IPS-18c (cell line): ENCODE data around the gene LTBP2.
"Not testable (repeated sequence)": the region's sequence is repeated elsewhere in the genome, so short reads cannot be mapped to it uniquely, and the experiment has no call there.

Source experiments
- H3K4me3 ChIP-seq: 2 replicates; pipeline ENCODE4 v1.7.0; 2013; ENCODE audit warnings: low read depth, mild to moderate bottlenecking, low read length, moderate library complexity; ENCODE audit not compliant: insufficient read depth
- H3K9me3 ChIP-seq: one replicate; pipeline ENCODE4 v1.6.1; 2013; ENCODE audit warnings: mild to moderate bottlenecking, low read length, moderate library complexity; ENCODE audit not compliant: control insufficient read depth, insufficient read depth

The LTBP2 gene

DNA sequence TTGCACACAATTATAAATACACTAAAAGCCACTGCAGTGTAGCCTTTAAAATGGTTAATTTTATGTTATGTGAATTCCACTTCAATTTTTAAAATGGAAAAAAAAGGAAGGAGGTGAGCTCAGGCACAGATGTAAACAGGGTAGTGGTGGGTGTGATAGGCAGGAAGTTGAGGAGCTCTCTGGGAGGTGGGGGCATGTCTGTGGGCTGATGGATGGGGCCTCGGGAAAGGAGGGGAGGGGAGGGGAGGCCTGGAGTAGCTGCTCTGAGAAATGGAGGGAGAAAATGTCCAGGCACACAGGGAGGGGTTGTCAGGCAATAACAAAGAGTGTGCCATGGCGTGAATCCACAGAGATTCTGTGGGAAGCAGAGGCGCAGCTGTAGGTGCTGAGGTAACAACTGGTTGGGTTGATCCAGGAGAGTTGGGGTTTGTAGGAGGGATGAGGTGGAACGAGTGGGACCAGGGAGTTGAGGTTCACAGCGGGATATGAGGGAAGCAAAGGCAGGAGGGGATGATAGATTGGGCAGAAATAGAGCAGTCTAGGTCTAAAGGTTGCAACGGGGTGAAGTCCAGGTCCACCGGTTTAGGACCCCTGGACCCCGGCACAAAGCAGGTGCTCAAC lies 57.2 kb downstream of the LTBP2 start:
- Histone ChIP-seq H3K4me3 (no peak overlapping the region), H3K9me3 (no peaks in the 10 kb centered on the region)

DNA sequence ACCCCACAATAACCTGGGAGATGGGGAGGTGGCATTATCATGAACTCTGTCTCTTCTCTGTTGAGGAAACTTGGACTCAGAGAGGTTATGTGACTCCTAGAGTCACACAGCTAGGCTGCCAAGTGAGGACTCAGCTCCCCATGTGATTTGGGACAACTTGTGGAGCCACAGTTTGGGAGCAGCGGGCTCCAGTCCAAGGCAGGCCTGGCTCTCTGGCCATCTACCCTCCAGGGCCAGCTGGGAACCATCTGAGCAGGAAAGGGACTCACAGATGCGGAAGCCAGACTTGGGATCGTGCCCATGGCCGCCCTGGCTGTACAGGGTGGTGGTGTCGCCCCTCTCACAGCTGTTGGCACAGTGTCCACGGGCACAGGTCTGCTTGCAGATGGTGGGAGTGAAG lies 59.4 kb downstream of the LTBP2 start:
- H3K9me3 ChIP-seq, result no peaks in the 10 kb centered on the region
- H3K4me3 ChIP-seq, result no peak overlapping the region

DNA sequence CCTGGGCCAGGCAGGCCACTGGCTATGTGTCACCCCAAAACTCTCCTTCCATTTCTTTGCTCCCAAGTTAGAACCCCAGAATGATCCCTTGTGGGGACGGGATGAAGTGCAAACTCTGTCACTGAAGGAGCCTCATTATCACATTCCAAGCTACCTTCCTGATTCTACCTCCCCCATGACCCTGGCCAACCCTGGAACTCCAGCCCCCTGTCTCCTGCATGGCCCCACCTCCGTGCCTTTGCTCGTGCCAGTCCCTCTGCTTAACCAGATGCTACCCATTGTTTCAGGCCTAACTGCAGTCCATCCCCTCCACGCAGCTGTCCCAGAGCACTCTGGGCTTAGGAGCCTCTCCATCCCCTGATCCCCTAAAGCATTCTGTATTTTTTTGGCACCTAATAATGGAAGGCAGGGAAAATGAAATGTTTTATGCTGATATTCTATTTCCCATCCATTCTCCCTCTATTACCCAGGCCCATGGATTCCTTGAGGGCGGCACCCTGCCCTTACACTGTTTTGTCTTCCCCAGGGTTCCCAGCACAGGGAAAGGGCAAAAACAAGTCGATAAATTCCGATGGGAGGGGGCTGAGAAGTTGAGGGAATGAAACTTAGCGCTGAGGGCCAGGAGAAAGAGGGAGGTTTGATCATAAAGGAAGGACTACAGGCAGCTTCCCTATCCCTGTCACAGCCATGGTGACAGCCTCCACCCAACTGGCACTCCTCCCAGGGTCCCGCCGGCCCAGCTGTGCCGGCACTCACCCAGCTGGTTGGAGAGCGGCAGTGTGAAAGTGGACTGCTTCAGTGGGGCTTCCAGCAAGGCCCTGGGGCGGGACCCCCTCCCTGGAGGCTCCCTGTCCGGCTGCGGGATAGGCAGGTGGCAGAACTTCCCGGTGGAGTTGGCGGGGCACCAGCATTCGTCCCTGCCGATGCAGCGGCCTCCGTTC lies 60.3 kb downstream of the LTBP2 start:
- no peaks in the 10 kb centered on the region for H3K9me3 ChIP-seq
- no peak overlapping the region for H3K4me3 ChIP-seq

DNA sequence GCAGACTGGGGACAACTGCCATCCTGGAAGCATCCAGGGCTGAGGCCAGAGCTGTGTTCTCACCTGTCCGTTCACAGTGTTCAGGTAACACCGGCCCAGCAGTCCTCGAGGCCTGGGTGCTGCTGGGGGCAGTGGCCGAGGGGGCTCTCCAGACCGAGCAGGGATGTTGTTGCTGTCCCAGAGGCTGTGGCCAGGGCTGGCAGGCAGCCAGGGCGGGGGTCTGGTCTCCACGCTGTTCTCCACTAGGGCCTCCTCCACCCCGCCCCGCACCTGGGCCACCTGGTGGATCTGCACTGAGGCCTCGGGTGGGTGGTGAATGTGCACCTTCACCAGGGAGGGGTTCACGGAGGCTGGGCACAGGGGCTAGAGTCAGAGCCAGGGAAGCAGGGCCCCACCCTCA lies 61.0 kb downstream of the LTBP2 start:
- H3K4me3 ChIP-seq, result no peak overlapping the region
- H3K9me3 ChIP-seq, result no peaks in the 10 kb centered on the region

DNA sequence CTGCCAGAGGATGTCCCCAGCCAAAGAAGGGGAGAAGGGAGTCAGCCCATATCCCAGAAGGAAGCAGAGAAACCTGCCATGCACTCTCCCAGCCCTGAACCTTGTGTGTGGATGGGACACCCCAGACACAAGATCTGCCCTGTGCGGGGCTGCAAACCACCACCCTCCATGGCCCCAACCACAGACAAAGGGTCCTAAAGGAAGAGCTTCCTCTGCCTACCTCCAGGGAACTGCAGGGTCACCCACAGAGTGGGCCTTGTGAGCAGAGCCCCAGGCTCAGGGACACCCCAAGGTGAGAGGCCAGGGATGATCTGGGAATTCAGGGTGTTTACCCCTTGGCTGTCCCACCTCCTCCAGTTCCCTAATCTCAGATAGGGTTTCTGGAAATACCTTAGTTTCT lies 62.0 kb downstream of the LTBP2 start:
- Histone ChIP-seq H3K4me3 (no peak overlapping the region), H3K9me3 (no peaks in the 10 kb centered on the region)

DNA sequence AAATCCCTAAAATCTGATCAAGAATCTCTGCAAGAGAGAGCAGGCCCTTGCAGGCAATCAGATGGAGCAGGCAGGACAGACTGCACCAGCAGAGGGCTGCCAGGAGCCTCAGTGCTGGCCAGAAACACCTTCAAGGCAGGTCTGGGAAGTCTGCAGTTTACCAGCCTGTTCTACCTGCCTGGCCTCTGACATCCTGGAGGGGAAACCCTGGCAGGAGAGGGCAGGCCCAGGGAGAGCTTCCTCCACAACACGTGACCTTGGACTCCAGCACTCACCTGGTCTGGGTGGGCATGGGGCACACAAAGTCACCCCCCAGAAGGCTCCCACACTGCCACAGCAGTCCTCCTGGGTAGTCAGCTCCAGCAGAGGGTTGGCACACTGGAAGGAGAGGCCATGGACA lies 62.4 kb downstream of the LTBP2 start:
- Histone ChIP-seq H3K9me3 (no peaks in the 10 kb centered on the region), H3K4me3 (no peak overlapping the region)

DNA sequence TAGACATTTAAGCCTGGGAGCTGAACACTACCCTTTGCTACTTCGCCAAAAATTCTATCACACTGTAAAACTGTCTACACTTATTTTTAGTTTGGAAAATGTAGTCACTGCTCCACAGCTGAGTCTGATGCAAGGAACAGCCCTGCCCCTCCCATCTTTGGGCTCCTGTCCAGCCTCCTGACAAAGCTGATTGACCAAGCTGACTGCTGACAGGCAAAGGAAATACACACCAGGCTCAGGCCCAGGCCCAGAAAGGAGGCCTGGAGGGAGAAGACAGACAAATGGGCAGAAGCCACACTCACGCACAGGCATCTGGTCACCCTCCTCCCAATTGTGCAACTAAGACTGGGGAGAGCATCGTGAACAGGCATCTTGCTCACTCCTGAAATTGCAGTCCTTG lies 63.2 kb downstream of the LTBP2 start:
- no peaks in the 10 kb centered on the region for H3K9me3 ChIP-seq
- no peak overlapping the region for H3K4me3 ChIP-seq

DNA sequence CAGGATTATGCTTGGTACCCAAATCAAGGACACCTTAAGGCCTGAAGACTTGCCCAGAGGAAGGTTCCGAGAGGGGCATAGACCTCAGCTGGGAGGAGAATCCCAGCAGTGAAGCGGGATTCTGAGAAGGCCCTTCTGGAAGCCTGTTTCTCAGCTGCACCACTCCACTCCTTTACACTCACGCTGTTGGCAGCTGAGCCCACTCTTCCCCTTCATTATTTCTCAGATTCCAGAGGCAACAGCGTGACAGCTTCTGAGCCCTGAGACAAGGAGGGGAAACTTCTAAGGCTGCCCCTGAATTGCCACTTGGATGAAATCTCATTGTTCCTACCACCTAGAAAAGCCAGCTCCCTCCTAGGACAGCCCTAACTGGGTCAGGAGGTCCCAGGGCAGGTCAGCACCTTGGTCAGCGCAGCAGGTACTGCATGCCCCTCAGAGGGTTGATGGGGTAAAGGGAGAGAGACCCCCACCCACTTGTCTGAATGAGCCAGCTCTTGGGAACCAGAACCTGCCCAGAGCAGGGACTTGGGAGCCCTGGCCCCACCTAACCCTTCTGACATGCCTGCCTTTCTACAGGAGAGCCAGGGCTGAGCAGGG lies 64.6 kb downstream of the LTBP2 start:
- Histone ChIP-seq H3K9me3 (no peaks in the 10 kb centered on the region), H3K4me3 (no peak overlapping the region)

DNA sequence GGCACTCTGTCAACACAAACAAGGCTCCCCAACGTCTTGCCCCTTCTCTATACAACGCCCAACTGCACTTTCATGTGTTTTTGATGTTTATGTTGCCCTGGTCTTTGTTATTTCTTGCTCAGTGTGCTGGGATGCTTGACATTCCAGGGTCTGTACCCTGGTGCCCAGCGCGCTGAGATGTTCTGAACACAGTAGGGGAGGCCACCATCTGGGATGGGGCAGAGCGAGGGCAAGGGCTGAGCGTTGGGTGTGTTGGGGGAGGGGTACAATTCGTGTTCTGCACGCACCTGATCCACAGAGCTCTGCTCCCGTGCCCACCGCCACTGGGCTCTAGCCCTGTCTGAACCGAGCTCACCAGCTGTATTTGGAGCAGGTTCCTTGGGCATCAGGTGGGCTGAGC lies 65.6 kb downstream of the LTBP2 start:
- Histone ChIP-seq H3K9me3 (no peaks in the 10 kb centered on the region), H3K4me3 (no peak overlapping the region; the same call in 1 of the 2 replicates)

DNA sequence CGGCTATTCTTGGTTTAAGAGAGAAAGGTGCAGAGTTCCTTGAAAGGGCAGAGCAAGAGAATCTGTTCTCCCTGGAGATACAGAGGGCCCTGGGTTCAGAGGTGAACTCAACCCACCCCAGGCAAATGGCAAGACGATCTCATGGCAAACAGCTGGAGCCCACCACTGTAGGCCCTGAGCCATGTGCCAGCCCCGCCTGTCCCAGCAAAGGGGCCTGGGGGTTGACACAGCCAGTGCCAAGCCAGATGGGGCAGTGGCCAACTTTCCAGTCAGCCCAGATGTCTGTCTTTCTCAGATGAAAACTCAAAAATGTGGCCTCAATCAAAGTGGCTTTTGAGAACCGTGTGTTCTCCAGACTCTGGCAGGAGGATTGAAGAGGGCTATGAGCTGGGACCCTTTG lies 66.7 kb downstream of the LTBP2 start:
- Histone ChIP-seq H3K9me3 (no peaks in the 10 kb centered on the region), H3K4me3 (no peak overlapping the region)

DNA sequence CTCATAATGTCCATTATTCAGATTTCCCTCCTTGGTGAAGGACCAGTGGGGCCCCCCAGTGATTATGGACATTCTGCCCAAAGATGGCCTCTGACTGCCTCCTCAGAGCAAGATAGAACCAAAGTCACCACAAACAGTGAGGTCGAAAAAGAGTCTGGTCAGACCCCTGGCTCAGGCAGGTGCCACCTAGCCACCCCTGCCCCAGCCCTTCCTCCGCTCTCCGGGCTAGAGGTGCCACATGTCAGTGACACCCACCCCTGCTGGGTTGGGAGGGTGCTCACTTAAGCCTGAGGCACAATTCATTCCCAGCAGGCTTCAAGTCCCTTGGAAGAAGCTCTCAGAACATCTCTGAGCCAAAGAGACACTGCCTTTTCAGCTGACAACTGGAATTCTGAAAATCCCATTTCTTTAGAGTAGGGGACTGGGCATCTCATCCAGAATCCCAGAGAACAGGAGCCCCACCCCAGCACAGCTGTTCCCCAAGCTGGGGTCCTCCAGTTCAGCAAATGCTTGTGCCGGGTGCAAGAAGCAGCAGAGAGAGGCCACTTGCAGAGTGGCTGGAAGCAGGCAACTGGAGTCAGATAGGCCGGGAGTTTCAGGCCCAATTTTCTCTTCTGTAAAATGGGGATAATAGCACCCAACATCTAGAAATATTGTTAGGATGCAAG lies 68.1 kb downstream of the LTBP2 start:
- Histone ChIP-seq H3K4me3 (no peak overlapping the region), H3K9me3 (no peaks in the 10 kb centered on the region)

DNA sequence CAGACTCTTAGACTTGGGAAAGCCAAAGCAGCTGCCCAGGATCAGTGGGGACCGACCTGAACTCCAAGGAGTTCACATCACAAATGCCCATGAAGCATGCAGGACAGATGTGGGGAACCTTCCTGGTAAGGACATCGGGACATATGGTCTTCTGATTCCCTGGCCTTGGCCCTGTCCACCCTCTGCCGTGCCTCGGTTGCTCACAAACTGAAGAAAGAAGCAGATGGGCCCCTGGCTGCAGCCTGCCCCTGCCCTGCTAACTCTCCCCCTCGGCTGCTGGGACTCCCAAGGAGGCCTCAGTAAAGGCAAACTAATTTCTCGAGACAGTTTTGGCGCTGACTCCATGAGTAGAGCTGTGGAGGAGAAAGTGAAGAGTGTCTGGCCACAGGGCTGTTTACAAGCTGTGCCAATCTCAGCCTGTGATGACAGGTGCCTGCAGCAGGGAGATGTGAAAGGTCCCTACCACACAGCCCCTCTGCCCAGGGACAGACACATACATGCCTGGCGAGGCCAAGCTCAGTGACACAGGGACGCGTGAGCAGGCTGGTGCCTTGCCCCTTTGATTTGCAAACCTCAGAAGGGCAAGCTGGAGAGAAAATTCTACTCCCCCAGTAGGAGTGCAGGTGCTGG lies 69.9 kb downstream of the LTBP2 start:
- no peaks in the 10 kb centered on the region for H3K9me3 ChIP-seq
- H3K4me3 ChIP-seq, result no peak overlapping the region

DNA sequence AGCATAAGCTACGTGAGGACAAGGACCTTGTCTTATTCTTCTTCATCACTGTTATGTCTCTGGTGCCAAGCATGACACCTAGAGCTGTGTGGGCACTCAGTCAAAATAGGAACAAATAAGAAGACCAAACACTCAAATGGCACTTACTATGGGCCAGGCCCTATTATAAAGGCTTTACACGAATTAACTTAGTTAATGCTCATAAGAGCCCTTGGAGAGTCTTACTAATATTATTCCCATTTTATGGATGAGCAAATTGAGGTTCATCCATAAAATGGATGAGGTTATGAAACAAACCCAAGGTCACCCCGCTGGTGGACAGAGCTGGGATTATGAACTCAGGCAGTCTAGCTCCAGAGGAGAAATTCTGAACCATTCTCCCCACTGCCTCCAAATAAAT lies 70.8 kb downstream of the LTBP2 start:
- Histone ChIP-seq H3K4me3 (no peak overlapping the region), H3K9me3 (no peaks in the 10 kb centered on the region)

DNA sequence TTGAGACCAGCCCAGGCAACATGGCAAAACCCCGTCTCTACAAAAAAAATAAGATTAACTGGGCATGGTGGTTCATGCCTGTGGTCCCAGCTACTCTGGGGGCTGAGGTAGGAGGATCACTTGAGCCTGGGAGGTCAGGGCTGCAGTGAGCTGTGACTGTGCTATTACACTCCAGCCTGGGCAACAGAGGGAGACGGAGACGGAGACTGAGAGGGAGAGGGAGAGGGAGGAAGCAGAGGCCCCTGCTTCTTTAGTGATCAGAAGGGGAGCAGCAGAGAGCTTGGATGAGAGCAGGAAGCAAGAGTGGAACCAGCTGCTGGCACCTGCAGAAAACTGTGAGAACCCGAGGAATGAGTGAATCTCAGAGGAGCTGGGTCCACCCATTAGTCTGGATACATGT lies 72.5 kb downstream of the LTBP2 start:
- Histone ChIP-seq H3K9me3 (no peaks in the 10 kb centered on the region), H3K4me3 (no peak overlapping the region)

DNA sequence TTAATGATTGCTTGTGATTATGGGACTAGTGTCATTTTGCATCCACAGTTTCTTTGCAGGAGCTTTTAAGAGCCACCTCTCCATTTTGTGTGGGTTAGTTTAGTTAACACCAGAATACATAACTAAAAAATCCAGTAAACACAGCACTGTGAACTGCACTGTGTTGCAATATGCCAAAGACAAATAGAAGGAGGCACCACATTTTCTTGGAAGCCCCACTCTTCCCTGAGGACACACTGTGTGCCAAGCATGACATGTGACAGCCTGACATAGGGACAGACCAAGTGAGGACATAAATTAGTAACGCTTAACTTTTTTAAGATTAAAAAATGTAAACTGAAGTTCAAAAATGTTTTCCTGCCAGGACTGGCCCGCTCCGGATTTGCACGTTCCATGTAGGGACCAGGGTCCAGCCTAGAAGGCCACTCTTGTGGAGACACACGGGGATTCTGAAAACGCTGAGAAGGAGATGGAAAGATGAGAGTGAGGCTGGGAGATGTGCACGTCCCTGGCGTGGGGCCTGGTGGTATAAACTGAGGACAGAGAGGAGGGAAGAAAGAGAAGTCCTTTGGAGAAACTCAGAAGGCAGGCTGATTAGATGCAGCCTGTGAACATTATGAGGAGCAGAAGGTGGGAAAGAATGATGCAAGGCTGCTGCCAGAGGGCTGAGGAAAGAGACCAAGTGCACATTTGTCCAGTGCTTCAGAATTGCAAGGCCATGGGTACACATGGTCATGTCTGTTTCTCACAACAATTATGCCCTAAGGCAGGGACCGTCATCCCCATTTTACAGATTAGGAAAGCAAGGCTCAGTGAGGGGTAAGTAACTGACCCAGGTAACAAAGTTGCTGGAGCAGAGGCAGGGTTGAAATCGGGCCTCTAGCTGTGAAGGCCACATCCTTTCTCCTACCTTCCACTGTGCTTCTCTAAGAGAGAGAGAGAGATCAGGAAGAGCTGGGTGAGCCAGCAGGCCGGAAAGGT lies 73.3 kb downstream of the LTBP2 start:
- Histone ChIP-seq H3K9me3 (no peaks in the 10 kb centered on the region), H3K4me3 (no peak overlapping the region)

DNA sequence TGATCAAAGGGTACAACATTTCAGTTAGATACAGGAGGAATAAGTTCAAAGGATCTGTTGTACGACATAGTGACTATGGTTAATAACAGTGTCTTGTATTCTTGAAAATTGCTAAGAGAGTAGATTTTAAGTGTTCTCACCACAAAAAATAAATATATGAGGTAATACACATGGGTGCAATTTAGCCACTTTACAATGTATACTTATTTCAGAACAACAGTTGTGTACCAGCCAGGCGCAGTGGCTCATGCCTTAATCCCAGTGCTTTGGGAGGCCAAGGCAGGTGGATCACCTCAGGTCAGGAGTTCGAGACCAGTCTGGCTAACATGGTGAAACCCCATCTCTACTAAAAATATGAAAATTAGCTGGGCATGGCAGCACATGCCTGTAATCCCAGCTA lies 75.7 kb downstream of the LTBP2 start:
- H3K9me3 ChIP-seq, H3K4me3 ChIP-seq: not testable (repeated sequence)
